ENCODE results near the gene MRPS11. TPM values are rescaled to one million over a fixed set of nuclear protein-coding genes. Genes with fewer than 3 reads are reported as not detected.

Gene MRPS11
- total and polyA plus RNA-seq, 2 of the 8 experiments (the other 6 are each of a cell fraction or from before 2014, with no cell fraction given) = 41.4 to 59.2 TPM

DNA sequence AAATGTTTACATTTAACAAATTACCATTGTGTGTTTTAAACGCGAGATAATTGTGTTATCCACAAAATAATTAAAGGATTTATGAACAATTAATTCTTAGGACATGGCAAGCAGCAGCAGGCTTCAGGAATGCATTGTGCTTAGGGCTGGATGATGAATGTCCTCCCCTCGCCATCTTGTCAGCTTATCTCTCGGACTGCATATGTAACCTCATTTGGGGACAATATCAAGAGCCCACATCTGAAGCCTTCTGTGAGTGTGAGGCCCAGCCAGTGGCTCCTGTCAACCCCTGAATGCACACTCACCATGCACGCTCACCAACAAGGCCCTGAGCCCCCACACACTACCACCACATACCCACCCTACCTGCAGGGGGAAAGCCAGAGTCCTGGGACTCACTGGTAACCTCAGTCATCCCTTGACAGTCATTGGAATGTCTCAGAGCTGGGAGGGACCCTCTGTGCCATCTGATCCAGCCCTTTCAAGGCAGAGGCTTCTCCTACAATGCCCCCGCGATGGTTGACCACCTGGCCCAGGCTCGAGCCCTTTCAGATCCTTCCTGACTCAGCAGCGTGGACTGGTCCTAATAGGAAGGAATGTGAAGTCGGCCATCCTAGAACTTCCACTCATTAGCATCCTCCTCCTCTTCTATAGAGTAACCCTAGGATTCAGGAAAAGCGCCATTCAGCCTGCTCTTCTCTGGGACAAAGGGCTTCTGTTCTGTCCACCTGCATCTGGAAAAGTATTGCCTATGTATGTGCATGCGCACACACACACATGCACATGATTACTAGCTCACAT lies 38.5 kb upstream of the MRPS11 start:
- H2BK20ac ChIP-seq (ENCODE audit: low read length) = no peak overlapping the region
- H3K4ac ChIP-seq (replicated peaks; ENCODE audit: insufficient read length, low read depth, low read length) = no peak overlapping the region
- no peaks in the 10 kb centered on the region for H3K9me3 ChIP-seq (ENCODE audit: insufficient read depth in 2 of 2, low read depth in 1 of 2, low read length in 1 of 2)
- no peak overlapping the region for H4K8ac ChIP-seq (ENCODE audit: extremely low read depth, insufficient read depth, low read length)
- no peak overlapping the region for H3K4me3 ChIP-seq (ENCODE audit: extremely low read depth in 1 of 4, insufficient read depth in 2 of 4, low read depth in 3 of 4, low read length in 4 of 4)
- H2BK120ac ChIP-seq (replicated peaks; ENCODE audit: low read depth, low read length) = no peak overlapping the region
- H2AFZ ChIP-seq (ENCODE audit: low read length) = no peak overlapping the region
- H3K27me3 ChIP-seq (replicated peaks in 1 of 4; ENCODE audit: control insufficient read depth in 3 of 4, extremely low read depth in 1 of 4, insufficient read depth in 3 of 4, low read length in 3 of 4) = no peaks in the 10 kb centered on the region
- H2BK15ac ChIP-seq (ENCODE audit: low read length) = no peak overlapping the region
- H3K36me3 ChIP-seq (ENCODE audit: control insufficient read depth in 2 of 4, insufficient read depth in 4 of 4, low read length in 3 of 4) = no peaks in the 10 kb centered on the region
- ChIA-PET POLR2A (ENCODE audit: partially characterized antibody) (no interaction called here), CTCF (ENCODE audit: partially characterized antibody) (interaction anchor here (0.8 to 2.2 kb wide), 5 partner anchors 11 to 187 kb away, joined by 3 to 5 read pairs (median 4); no protein-coding TSS in a partner anchor)
- DNase-seq (ENCODE audit: low read depth in 1 of 2, low spot score in 2 of 2) = no peak
- H3K56ac ChIP-seq (replicated peaks; ENCODE audit: insufficient read length, low read depth, low read length) = no peak overlapping the region
- no peaks in the 10 kb centered on the region; the same call in 1 of the 2 replicates for H3K23me2 ChIP-seq (ENCODE audit: low read depth, low read length)
- no peak overlapping the region for H3K9ac ChIP-seq (replicated peaks in 1 of 4; ENCODE audit: extremely low read depth in 1 of 4, low read depth in 3 of 4, low read length in 3 of 4)
- H3K14ac ChIP-seq (ENCODE audit: insufficient read length) = no peak overlapping the region
- no peak overlapping the region for H3K4me2 ChIP-seq (ENCODE audit: insufficient read depth in 1 of 2, low read depth in 2 of 2, low read length in 2 of 2)
- WGBS, 2 experiments (ENCODE audit: extremely low coverage in 1 of 2, insufficient coverage in 1 of 2, insufficient read length in 1 of 2, insufficient replicate concordance in 2 of 2, low coverage in 1 of 2, low lambda C conversion rate in 2 of 2, missing lambda C conversion rate in 1 of 2) = 92% methylated on average over 12 of the region's 12 CpGs; no CpG with 5 or more reads in 1 of the 2 experiments
- no peaks in the 10 kb centered on the region for H3K79me2 ChIP-seq (ENCODE audit: control insufficient read depth in 1 of 2, insufficient read depth in 2 of 2, low read length in 2 of 2)
- no peak overlapping the region for H4K91ac ChIP-seq (replicated peaks; ENCODE audit: insufficient read length, low read length)
- H4K5ac ChIP-seq (ENCODE audit: insufficient read length, low read depth, low read length) = no peak overlapping the region
- no peaks in the 10 kb centered on the region for H4K20me1 ChIP-seq (replicated peaks in 1 of 2; ENCODE audit: control insufficient read depth in 1 of 2, insufficient read depth in 2 of 2, low read length in 2 of 2)
- H2BK12ac ChIP-seq (ENCODE audit: low read depth, low read length) = no peak overlapping the region
- FAIRE-seq = no peak
- H3K18ac ChIP-seq (ENCODE audit: extremely low read depth, low read length) = no peak overlapping the region
- H3K23ac ChIP-seq (ENCODE audit: insufficient read length) = no peak overlapping the region
- H2AK5ac ChIP-seq (ENCODE audit: low read depth, low read length) = no peak overlapping the region
- H3K4me1 ChIP-seq (replicated peaks in 1 of 4; ENCODE audit: control insufficient read depth in 3 of 4, insufficient read depth in 4 of 4, low read length in 3 of 4) = peaks cover 0 to 6% (median under 1%) of the 10 kb centered on the region in 4 experiments; a peak in 3 of 7 replicates
- H3K27ac ChIP-seq (ENCODE audit: low read depth, low read length) = no peak overlapping the region
- H3K79me1 ChIP-seq (ENCODE audit: low read depth, low read length) = no peaks in the 10 kb centered on the region
- H2BK5ac ChIP-seq (ENCODE audit: low read depth, low read length) = no peak overlapping the region
- TF ChIP-seq FOSL1 (IDR thresholded peaks at IDR 0.05; ENCODE audit: insufficient read depth, low read depth, low read length) (no peak), NRF1 (IDR thresholded peaks at IDR 0.05; ENCODE audit: low read depth, low read length) (no peak), KDM1A (IDR thresholded peaks at IDR 0.05; ENCODE audit: borderline replicate concordance, low read length) (no peak), NANOG (IDR thresholded peaks at IDR 0.05; ENCODE audit: insufficient read depth, low read depth, low read length, poor library complexity, severe bottlenecking) (no peak), TCF12 (IDR thresholded peaks at IDR 0.05; ENCODE audit: low read depth, low read length) (no peak), ZNF274 (IDR thresholded peaks at IDR 0.05; ENCODE audit: borderline replicate concordance, extremely low read depth, low read length) (no peak), CHD1 (IDR thresholded peaks at IDR 0.05; ENCODE audit: low read depth, low read length) (no peak), TAF1 (IDR thresholded peaks at IDR 0.05; ENCODE audit: low read depth, low read length) (no peak), CBX8 (IDR thresholded peaks at IDR 0.05; ENCODE audit: borderline replicate concordance, low read depth, low read length) (no peak), SP1 (IDR thresholded peaks at IDR 0.05; ENCODE audit: low read depth, low read length) (no peak), POLR2AphosphoS5 (IDR thresholded peaks at IDR 0.05; ENCODE audit: low read depth, low read length) (no peak), ASH2L (IDR thresholded peaks at IDR 0.05; ENCODE audit: low read length) (no peak), BACH1 (IDR thresholded peaks at IDR 0.05; ENCODE audit: low read length) (no peak), JUN (IDR thresholded peaks at IDR 0.05; ENCODE audit: low read depth, low read length) (no peak), POLR2A (IDR thresholded peaks at IDR 0.05; ENCODE audit: control extremely low read depth in 1 of 2, low read depth in 2 of 2, low read length in 2 of 2) (no peak)

Data from H1 (cell line).